IMR-90 (cell line): ENCODE results near the gene CRTAC1. TPM values are rescaled to one million over a fixed set of nuclear protein-coding genes. Genes with fewer than 3 reads are reported as not detected.

Experiments
- ATAC-seq: fragments of 200-7000 bp; cut with Tn5 transposase; 2 replicates; pipeline ENCODE4 v1.9.1; 2020; ENCODE audit warnings: low read depth, mild to moderate bottlenecking, moderate library complexity
- BruUV-seq: library from RNA; stranded (reverse); fragments of 400-500 nt; replicated peaks from 2 replicates; lab custom pipeline; 2021; lab: Mats Ljungman, UMichigan
- CTCF ChIA-PET: fragments of 300-600 bp; formaldehyde crosslinking; extraction: SDS; loops from one replicate; lab custom pipeline; 2021; ENCODE audit warnings: antibody characterized with exemption; lab: Yijun Ruan, JAX
- POLR2A ChIA-PET: fragments of 300-600 bp; sonication (Branson Sonifier 250); formaldehyde crosslinking; loops from one replicate; lab custom pipeline; 2022; ENCODE audit warnings: antibody characterized with exemption; ENCODE audit not compliant: unreplicated experiment; lab: Charles Lee
- DNase-seq: peaks from one replicate; pipeline ENCODE4 v3.0.0; 2013
- H2AFZ ChIP-seq: replicated peaks from 2 replicates; pipeline ENCODE3; 2013; ENCODE audit warnings: low read length, mild to moderate bottlenecking; ENCODE audit not compliant: poor library complexity
- H2AK5ac ChIP-seq: 2 replicates; pipeline ENCODE4 v1.6.1; 2013; ENCODE audit warnings: low read depth, low read length, inconsistent platforms
- H2AK9ac ChIP-seq: replicated peaks from 2 replicates; pipeline ENCODE3; 2013; ENCODE audit warnings: mild to moderate bottlenecking, low read depth, low read length, moderate library complexity; ENCODE audit not compliant: poor library complexity
- H2BK120ac ChIP-seq: 2 replicates; pipeline ENCODE4 v1.6.1; 2013; ENCODE audit warnings: low read depth, low read length, inconsistent platforms
- H2BK15ac ChIP-seq: 3 replicates; pipeline ENCODE4 v1.6.1; 2013; ENCODE audit warnings: low read depth, low read length, inconsistent platforms
- H2BK20ac ChIP-seq: 2 replicates; pipeline ENCODE4 v1.6.1; 2013; ENCODE audit warnings: low read depth, mild to moderate bottlenecking, inconsistent platforms, low read length, moderate library complexity
- H2BK5ac ChIP-seq: 2 replicates; pipeline ENCODE4 v1.6.1; 2013; ENCODE audit warnings: mild to moderate bottlenecking, low read depth, low read length, inconsistent platforms; ENCODE audit not compliant: poor library complexity, severe bottlenecking
- H3K14ac ChIP-seq: replicated peaks from 2 replicates; pipeline ENCODE4 v1.6.1; 2013; ENCODE audit warnings: low read depth, low read length, inconsistent platforms
- H3K18ac ChIP-seq: 2 replicates; pipeline ENCODE4 v1.6.1; 2013; ENCODE audit warnings: low read depth, low read length, control low read depth
- H3K23ac ChIP-seq: 2 replicates; pipeline ENCODE4 v1.6.1; 2013; ENCODE audit warnings: low read depth, low read length, inconsistent platforms
- H3K27ac ChIP-seq: 2 replicates; pipeline ENCODE4 v1.5.1; 2013; ENCODE audit warnings: mild to moderate bottlenecking, control low read depth, low read length; ENCODE audit not compliant: insufficient read depth
- H3K27me3 ChIP-seq: 2 replicates; pipeline ENCODE4 v1.6.1; 2013; ENCODE audit warnings: low read length; ENCODE audit not compliant: control insufficient read depth, insufficient read depth
- H3K36me3 ChIP-seq: 2 replicates; pipeline ENCODE4 v1.6.1; 2013; ENCODE audit warnings: low read length, mixed read lengths; ENCODE audit not compliant: control insufficient read depth, insufficient read depth
- H3K4ac ChIP-seq: 2 replicates; pipeline ENCODE4 v1.6.1; 2013; ENCODE audit warnings: low read depth, low read length, inconsistent platforms
- H3K4me1 ChIP-seq: 2 replicates; pipeline ENCODE4 v1.6.1; 2013; ENCODE audit warnings: low read length, mixed read lengths; ENCODE audit not compliant: control insufficient read depth, insufficient read depth
- H3K4me2 ChIP-seq: 2 replicates; pipeline ENCODE4 v1.6.1; 2013; ENCODE audit warnings: low read depth, mild to moderate bottlenecking, control low read depth, low read length, moderate library complexity
- H3K4me3 ChIP-seq: 2 replicates; pipeline ENCODE4 v1.5.1; 2013; ENCODE audit warnings: low read depth, mild to moderate bottlenecking, control low read depth, low read length, moderate library complexity; ENCODE audit not compliant: insufficient read depth
- H3K56ac ChIP-seq: 2 replicates; pipeline ENCODE4 v1.6.1; 2013; ENCODE audit warnings: low read length, inconsistent platforms; ENCODE audit not compliant: insufficient read depth; ENCODE audit errors: extremely low read depth
- H3K79me1 ChIP-seq, 2 experiments: 2 replicates each; pipeline ENCODE4 v1.6.1; 2013; ENCODE audit warnings: low read length in 2 of 2, inconsistent platforms in 1 of 2, low read depth in 1 of 2
- H3K9ac ChIP-seq: 2 replicates; pipeline ENCODE4 v1.6.1; 2013; ENCODE audit warnings: low read depth, low read length, control low read depth
- H3K9me1 ChIP-seq: 2 replicates; pipeline ENCODE4 v1.6.1; 2013; ENCODE audit warnings: low read length, inconsistent platforms; ENCODE audit not compliant: insufficient read depth
- H3K9me3 ChIP-seq: 2 replicates; pipeline ENCODE4 v1.6.1; 2013; ENCODE audit warnings: low read length; ENCODE audit not compliant: control insufficient read depth, insufficient read depth
- H4K20me1 ChIP-seq: 2 replicates; pipeline ENCODE4 v1.6.1; 2013; ENCODE audit warnings: low read length, inconsistent platforms; ENCODE audit not compliant: insufficient read depth
- H4K5ac ChIP-seq: 2 replicates; pipeline ENCODE4 v1.6.1; 2013; ENCODE audit warnings: mild to moderate bottlenecking, low read depth, low read length, control low read depth
- H4K8ac ChIP-seq, 2 experiments: 2 replicates each; pipeline ENCODE4 v1.6.1; 2013; ENCODE audit warnings: low read depth in 2 of 2, low read length in 2 of 2, control low read depth in 1 of 2, inconsistent platforms in 1 of 2
- H4K91ac ChIP-seq: 2 replicates; pipeline ENCODE4 v1.6.1; 2013; ENCODE audit warnings: low read depth, low read length, inconsistent platforms; ENCODE audit not compliant: insufficient read depth
- POLR2A ChIP-seq: IDR thresholded peaks from 2 replicates; pipeline ENCODE4 v1.6.1; 2012; ENCODE audit warnings: mild to moderate bottlenecking, low read depth, low read length
- RCOR1 ChIP-seq: IDR thresholded peaks from 2 replicates; pipeline ENCODE4 v1.6.1; 2012; ENCODE audit warnings: mild to moderate bottlenecking, low read length, improper control_type of control experiment; ENCODE audit not compliant: insufficient replicate concordance
- WGBS, 2 experiments: methylation state at CpG; one replicate each; pipeline versions ENCODE4 v1.1.5 to v1.1.7; 2013; ENCODE audit warnings: missing lambda C conversion rate in 2 of 2; ENCODE audit not compliant: insufficient read length in 1 of 2; ENCODE audit errors: extremely low coverage in 2 of 2; 5-methylcytosine and 5-hydroxymethylcytosine counted together
- dilution Hi-C: fragments of 300-500 bp; cut with HindIII; formaldehyde crosslinking; loops from one replicate; pipeline ENCODE4 v1.14.3; 2018; ENCODE audit warnings: low sequenced_read_pairs; ENCODE audit not compliant: unreplicated experiment
- in situ Hi-C: fragments of 300-500 bp; cut with MboI; formaldehyde crosslinking; loops from 3 replicates; pipeline ENCODE4 v1.14.3; 2019; ENCODE audit warnings: low sequenced_read_pairs, inconsistent platforms, mixed read lengths
- intact Hi-C: fragments of 100-400 bp; cut with micrococcal nuclease; formaldehyde crosslinking; loops from 2 replicates; pipeline ENCODE4 v1.10.0; 2022
- polyA plus RNA-seq, 3 experiments: library from polyadenylated mRNA; depleted of rRNA; stranded (reverse); fragments of >200 nt; gene quantifications; 2 replicates each; pipeline ENCODE4 v1.2.3, GENCODE V29; 2012; ENCODE audit warnings: low replicate concordance in 1 of 3
- total RNA-seq: library from RNA; depleted of rRNA; stranded (reverse); fragments of >200 nt; gene quantifications from 2 replicates; pipeline ENCODE4 v1.2.3, GENCODE V29; 2012

The CRTAC1 gene
- total and polyA plus RNA-seq, 2 of the 4 experiments (the other 2 are of a cell fraction): not detected

GRCh38 chr10:97892939-97893338, 137.5 kb downstream of the CRTAC1 start:
- H2BK5ac ChIP-seq: no peak overlapping the region
- in situ Hi-C loops (no loop called here), dilution Hi-C loops (no loop called here), intact Hi-C loops (no loop called here)
- no CpG with 5 or more reads among the region's 2 CpGs for WGBS, 2 experiments
- H3K23ac ChIP-seq: no peak overlapping the region
- no peaks in the 10 kb centered on the region for H4K20me1 ChIP-seq
- no peak overlapping the region for H3K14ac ChIP-seq
- no peak overlapping the region for H2BK20ac ChIP-seq
- no peaks in the 10 kb centered on the region for H3K79me1 ChIP-seq
- H2AK9ac ChIP-seq: no peak overlapping the region
- no peak overlapping the region for H4K91ac ChIP-seq
- H3K4me1 ChIP-seq: peaks cover 1% of the 10 kb centered on the region; the same call in 1 of the 2 replicates
- H3K56ac ChIP-seq: no peak overlapping the region
- H3K9ac ChIP-seq: no peak overlapping the region
- TF ChIP-seq POLR2A (no peak), RCOR1 (no peak)
- H4K5ac ChIP-seq: no peak overlapping the region
- no peak overlapping the region for H2BK15ac ChIP-seq
- H3K18ac ChIP-seq: no peak overlapping the region
- H3K27ac ChIP-seq: no peak overlapping the region
- ATAC-seq (no peak), DNase-seq (no peak)
- H3K4me2 ChIP-seq: no peak overlapping the region
- H3K9me1 ChIP-seq: no peaks in the 10 kb centered on the region
- H3K4me3 ChIP-seq: no peak overlapping the region
- H2AK5ac ChIP-seq: no peak overlapping the region
- H4K8ac ChIP-seq: no peak overlapping the region
- no TSS peak for BruUV-seq
- CTCF ChIA-PET: no interaction called here
- no peaks in the 10 kb centered on the region for H3K9me3 ChIP-seq
- H3K27me3 ChIP-seq: peaks cover 3% of the 10 kb centered on the region; the same call in 1 of the 2 replicates
- no peak overlapping the region for H3K4ac ChIP-seq
- H2AFZ ChIP-seq: no peak overlapping the region
- H3K36me3 ChIP-seq: no peaks in the 10 kb centered on the region
- POLR2A ChIA-PET: no interaction called here
- H2BK120ac ChIP-seq: no peak overlapping the region
